ENCODE data around the gene PTPRN2.
"Not testable (repeated sequence)": the region's sequence is repeated elsewhere in the genome, so short reads cannot be mapped to it uniquely, and the experiment has no call there.

The PTPRN2 gene

DNA sequence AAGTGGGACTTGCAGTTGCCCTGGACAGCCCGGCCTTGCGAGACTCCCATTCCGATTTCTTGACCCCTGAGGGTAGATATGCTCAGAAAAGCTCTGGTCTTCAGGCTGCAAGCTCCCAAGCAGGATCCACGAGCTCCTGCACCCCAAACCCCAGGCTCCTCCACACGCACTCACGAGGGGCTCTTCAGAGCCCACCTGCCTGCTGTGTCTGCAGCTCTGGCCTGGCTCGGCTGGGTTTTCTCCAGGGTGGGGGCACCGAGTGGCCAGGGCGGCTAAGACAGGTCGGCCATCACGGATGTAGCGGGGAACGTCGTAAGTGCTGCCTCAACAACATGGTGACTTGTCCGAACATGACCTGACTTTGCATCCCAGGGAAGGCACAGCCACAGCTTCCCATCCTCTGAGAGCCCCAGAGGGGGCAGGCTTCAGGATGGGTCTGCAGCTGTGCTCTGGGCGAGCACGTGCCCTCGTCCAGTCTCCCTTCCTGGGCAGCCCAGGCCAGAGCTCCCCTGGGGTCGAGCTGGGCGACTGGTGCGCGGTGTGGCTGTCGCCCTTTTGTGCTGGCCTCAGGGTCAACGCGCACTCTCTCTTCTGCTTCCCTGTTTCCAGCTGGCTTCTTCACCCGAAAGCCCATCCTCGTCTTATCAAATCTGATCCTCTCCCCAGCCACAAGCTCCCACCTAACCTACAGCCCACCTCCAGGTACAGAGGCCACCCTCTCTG, 835.5 kb downstream of the PTPRN2 start:
- DNase-seq (ENCODE audit: low spot score), result no peak

DNA sequence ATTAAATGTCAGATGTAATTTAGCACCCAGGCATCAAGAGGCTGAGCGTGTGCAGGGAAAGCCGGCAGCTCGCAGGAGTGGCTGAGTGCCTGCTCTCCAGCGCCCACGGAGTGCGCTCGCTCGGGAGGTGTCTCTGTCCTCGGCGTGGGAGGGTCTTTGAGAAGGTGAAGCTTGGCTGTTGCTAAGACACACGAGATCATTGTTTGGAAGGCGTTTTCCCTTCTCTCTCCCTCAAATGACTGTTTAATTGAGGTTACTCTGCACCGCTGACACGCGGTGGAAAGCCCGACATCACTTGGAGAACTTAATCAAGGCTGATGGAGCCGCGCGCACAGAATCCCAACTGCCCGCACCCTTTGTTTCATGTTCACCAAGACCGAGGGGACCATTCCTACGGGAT, 836.2 kb downstream of the PTPRN2 start:
- no peak for DNase-seq (ENCODE audit: low spot score)

GRCh38 chr7:157750291-157750690, 837.3 kb downstream of the PTPRN2 start:
- DNase-seq (ENCODE audit: low spot score), result no peak

- no peak for DNase-seq (ENCODE audit: low spot score)
Observed at GRCh38 chr7:157745721-157746709, 841.6 kb downstream of the PTPRN2 start.

GRCh38 chr7:157744786-157745601, 842.6 kb downstream of the PTPRN2 start:
- DNase-seq (ENCODE audit: low spot score), result no peak

- no peak for DNase-seq (ENCODE audit: low spot score)
Observed at GRCh38 chr7:157743781-157744525, 843.7 kb downstream of the PTPRN2 start.

DNA sequence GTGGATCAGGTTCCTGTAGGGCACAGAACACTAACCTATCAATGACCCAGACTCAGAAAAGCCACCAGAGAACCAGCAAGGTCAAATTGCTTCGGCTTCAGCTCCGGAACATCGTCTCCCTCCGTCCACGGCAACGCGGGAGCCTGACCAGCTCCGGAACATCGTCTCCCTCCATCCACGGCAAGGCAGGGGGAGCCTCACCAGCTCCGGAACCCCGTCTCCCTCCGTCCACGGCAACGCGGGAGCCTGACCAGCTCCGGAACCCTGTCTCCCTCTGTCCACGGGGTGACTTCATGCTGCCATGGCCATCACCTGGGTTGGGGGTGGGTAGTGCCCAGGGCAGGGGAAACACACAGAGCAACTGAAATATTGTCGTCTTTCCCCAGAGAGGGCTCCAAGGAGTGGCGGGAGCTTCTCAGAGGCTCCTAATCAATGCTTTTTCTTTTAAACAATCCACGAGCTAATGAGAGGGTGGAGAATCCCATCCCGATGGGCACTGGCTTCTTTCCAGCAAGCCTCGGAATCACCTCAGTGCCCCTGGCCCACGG, 847.3 kb downstream of the PTPRN2 start:
- no peak for DNase-seq (ENCODE audit: low spot score)

- no peak for DNase-seq (ENCODE audit: low spot score)
Observed at GRCh38 chr7:157739650-157740049, 848.0 kb downstream of the PTPRN2 start.

- no peak for DNase-seq (ENCODE audit: low spot score)
Observed at GRCh38 chr7:157739031-157739430, 848.6 kb downstream of the PTPRN2 start.

DNA sequence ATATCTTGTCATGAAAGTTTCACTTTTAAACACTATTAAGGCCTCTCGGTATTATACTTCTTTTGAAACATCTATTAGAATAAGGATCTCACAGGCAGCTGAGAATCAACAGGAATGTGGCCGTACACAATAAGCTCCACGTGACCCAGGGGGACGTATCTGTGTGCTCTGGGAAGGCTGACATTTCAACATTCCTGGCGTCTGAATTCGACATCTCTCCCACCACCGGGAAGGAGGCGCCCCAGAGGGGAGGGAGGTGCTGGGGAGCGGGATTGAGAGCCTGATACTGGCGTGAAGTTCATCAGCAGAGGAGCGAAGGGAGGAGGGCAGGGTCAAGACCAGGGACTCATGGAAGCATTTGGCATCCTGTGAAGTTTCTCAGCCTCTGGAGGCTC, 849.6 kb downstream of the PTPRN2 start:
- DNase-seq (ENCODE audit: low spot score), result no peak

DNA sequence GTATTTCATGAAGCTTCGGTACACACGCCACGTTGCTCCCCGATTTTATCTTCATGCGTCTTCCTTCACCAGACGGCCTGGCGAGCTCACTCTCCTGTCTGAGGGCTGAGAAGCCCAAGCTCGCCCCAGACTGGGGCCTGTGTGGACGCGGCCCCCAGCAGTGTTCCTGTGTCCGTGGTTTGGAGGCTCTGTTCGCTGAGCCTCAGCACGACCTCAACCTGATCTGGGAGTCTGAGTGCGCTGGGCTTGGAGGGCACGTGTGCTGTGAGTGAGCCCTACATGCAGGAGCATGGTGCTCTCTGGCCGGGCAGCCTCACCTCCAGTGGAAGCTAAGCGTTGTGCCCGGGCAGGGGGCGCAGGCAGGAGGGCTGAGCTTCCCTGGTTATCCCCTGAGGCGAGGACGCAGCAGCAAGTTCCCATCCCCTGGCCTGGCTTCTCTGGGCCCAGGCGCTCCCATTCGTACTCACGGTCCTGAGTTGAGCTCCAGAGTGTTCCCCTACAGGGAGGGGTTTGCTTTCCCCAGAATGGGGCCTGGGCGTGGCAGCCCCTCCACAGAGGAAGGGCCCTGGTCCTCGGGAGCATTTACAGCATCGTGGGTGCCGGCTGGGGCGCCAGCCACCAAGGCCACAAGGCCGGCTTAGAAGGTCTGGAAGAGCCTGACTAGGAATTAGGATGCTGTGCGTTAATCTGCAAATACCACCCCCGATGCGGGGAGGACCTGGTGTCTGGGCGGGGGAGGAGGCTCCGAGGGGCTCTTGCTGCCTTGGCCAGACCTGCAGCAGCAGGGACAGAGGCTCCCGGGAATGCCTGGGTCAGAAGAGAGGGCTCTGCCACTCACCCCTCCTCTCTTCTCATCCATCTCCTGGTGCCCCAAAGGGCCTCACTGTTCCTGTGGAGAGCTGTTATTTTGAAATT, 850.2 kb downstream of the PTPRN2 start:
- DNase-seq (ENCODE audit: low spot score), result no peak

- no peak for DNase-seq (ENCODE audit: low spot score)
Observed at GRCh38 chr7:157736341-157736740, 851.3 kb downstream of the PTPRN2 start.

DNA sequence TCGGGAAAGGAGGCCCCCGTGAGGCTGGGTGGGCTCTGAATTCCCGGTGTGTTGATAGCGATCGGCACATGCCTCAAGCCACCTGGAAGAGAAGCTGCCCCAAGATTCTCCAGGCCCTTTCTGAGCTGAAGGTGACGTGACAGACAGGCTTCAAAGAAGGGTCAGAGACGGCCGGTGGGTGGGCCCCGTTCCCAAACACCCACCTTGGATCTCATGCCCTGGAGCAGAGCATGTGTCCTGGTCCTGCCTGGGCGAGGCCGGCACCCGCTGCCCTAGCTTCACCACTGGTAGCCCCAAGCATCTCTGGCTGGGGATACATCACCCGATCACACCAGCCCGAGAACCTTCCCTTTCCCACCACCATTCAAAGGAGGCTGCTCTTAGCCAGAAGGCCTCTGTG, 851.8 kb downstream of the PTPRN2 start:
- no peak for DNase-seq (ENCODE audit: low spot score)

GRCh38 chr7:157734676-157735640, 852.7 kb downstream of the PTPRN2 start:
- no peak for DNase-seq (ENCODE audit: low spot score)

- not testable (repeated sequence) for DNase-seq (ENCODE audit: low spot score)
Observed at GRCh38 chr7:157733760-157734395, 853.7 kb downstream of the PTPRN2 start.

- no peak for DNase-seq (ENCODE audit: low spot score)
Observed at GRCh38 chr7:157731126-157731525, 856.5 kb downstream of the PTPRN2 start.

DNA sequence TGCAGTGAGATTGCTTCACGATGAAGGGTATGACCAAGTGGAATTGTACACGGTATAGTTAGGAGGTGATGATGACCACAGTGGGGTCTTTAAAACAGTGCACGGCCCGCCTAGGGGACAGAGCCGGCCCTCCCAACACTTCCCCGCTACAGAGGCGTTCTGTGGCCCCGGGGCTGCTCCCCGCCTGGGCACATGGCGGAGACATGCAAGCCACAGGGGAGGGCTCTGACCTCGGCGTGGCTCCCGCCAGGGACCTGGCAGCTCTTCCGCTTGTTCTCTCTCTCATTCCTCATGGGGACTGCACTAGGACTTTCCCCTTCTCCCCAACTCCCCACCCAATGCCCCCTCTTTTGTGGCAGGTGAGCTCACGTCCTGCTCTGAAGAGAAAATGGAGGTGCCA, 857.0 kb downstream of the PTPRN2 start:
- no peak for DNase-seq (ENCODE audit: low spot score)

- DNase-seq (ENCODE audit: low spot score), result no peak
Observed at GRCh38 chr7:157729566-157729965, 858.1 kb downstream of the PTPRN2 start.
